HG03066 (cell line): ENCODE results near the gene CNTN5.

Experiments
- ATAC-seq: cut with Tn5 transposase; IDR thresholded peaks from one replicate; pipeline ENCODE4 v1.9.1; 2021; ENCODE audit warnings: low read depth; ENCODE audit not compliant: unreplicated experiment

Gene CNTN5

DNA sequence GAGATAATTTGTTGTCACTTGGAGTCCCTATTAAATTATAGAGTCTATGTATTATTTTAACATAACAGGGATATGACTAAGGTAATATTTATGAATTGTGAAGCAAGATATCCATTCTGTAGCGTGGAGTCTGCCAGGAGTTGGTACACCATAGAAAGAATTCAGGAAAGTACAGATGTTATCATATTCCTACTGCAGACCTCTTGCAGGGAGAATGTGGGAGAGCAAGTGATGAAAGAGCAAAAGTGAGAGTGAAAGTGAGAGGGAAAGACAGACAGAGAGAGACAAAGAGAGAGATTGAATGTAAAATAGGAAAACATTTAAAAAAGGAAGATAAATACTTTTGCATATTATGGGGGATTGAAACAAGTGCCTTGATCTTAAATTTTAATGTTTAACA is 468.8 kb downstream of the CNTN5 start:
- no peak for ATAC-seq

DNA sequence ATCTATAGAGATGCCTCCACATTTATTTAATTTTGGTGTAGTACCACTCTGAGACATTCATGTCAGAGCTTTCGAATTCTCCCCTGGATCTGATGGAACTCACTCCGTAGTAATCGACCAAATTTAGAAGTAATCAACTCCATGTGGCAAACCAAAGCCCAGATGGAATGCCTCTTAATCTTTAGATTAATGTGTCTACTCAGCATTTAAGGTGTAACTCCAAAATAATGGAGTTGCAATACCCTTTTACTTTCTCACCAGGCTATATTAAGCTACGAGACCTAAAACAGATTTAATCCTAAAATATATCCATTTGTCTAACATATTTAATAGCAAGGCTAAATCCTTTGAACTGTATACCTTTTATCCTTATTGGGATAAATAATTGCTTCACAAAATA is 473.3 kb downstream of the CNTN5 start:
- no peak for ATAC-seq

- no peak for ATAC-seq
These were observed 480.9 kb downstream of the CNTN5 start for GRCh38 chr11:99501655-99502054.

DNA sequence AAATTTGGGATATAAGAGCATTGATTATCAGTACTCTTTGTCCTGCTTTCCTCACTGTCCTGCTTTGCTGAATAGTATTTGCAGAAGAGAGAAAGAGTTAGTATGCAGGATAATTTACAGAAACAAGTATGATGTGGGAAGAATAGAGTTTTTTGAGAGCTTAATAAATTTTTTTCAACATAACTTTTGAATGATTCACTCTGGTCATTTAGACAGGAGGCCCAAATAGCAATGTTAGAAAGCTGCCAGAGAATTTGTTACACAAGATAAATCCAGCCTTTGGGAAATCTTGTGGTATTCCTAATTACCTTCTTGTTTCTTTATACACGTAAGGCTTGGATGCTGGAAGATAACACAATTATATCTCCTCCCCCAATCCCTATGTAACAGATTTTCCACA is 484.6 kb downstream of the CNTN5 start:
- no peak for ATAC-seq

- no peak for ATAC-seq
These were observed 485.1 kb downstream of the CNTN5 start for GRCh38 chr11:99505831-99506230.

GRCh38 chr11:99509863-99510262 is 489.1 kb downstream of the CNTN5 start:
- ATAC-seq: no peak

GRCh38 chr11:99513368-99513767 is 492.6 kb downstream of the CNTN5 start:
- no peak for ATAC-seq

DNA sequence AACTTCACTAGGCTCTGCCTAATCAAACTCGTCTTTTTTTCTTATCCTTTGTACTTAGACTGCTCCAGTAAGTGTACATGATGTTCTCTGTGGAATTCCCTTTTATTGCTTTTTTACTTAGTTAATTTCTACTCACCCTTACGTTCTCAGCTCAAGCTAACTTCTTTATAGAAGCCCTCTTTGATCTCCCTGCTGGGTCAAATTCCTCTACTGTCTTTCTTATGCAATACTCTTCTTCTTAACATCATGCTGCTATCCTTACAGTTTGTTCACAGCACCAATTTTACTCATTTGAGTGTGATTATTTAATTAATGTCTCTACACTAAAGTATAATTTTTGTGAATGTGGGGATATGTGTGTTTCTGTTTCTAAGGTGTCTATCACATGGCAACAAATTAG is 498.3 kb downstream of the CNTN5 start:
- ATAC-seq: no peak

DNA sequence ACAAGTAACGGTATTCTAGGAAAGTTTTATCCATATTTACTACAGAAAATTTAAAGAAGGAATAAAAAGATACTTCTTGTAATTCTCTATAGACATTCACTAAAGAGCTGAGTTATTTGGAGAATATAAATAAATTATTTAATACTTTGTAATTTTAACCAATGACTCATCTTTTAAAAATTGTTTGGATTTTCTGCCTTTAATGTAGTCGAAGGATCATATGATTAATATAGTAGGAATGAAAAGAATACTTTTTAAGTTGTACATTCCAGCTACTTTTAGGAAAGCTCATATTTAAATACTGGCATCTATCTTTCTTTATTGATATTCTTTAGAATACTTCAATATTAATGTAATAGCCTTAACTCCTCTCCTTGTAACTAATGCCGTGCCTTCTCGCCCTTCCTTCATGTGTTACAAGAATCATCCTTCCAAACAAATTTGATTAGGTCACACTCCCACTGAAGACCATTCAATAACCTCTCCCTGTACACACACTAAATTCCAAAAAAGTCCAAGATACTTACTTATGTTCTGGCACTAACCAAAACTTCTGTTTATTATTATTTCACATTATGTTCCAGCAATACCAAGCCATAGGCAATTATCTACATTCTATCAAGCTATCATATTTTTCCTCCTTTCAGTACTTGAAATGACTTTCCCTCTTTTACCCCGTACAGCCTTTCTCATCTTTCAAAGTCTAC is 501.9 kb downstream of the CNTN5 start:
- no peak for ATAC-seq

- ATAC-seq: no peak
These were observed 510.7 kb downstream of the CNTN5 start for GRCh38 chr11:99531468-99531867.

GRCh38 chr11:99534812-99535211 is 514.1 kb downstream of the CNTN5 start:
- peak; percentile 49 for ATAC-seq

- peak; percentile 56 for ATAC-seq
These were observed 514.7 kb downstream of the CNTN5 start for GRCh38 chr11:99535406-99535805.

DNA sequence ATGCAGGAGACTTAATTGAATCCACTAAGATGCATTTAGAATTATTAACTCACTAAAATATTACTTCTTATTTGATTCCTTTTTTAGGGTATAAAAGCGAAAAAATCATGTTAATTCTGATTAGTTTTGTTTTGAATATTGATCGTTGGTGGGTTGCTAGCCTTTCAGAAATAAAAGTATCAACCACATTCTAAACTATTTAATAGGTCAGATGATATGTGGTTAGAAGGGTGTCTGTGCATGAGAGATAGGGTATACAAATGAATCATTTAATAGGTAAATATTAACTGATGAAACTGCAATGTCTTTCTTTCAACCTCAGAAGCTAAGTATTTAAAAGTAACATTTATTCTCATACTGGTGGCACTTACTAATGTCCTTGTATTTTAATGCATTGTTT is 515.1 kb downstream of the CNTN5 start:
- peak; percentile 72 for ATAC-seq

- ATAC-seq: no peak
These were observed 516.9 kb downstream of the CNTN5 start for GRCh38 chr11:99537681-99538080.

- no peak for ATAC-seq
These were observed 524.9 kb downstream of the CNTN5 start for GRCh38 chr11:99545616-99546015.

GRCh38 chr11:99548264-99548663 is 527.5 kb downstream of the CNTN5 start:
- no peak for ATAC-seq

DNA sequence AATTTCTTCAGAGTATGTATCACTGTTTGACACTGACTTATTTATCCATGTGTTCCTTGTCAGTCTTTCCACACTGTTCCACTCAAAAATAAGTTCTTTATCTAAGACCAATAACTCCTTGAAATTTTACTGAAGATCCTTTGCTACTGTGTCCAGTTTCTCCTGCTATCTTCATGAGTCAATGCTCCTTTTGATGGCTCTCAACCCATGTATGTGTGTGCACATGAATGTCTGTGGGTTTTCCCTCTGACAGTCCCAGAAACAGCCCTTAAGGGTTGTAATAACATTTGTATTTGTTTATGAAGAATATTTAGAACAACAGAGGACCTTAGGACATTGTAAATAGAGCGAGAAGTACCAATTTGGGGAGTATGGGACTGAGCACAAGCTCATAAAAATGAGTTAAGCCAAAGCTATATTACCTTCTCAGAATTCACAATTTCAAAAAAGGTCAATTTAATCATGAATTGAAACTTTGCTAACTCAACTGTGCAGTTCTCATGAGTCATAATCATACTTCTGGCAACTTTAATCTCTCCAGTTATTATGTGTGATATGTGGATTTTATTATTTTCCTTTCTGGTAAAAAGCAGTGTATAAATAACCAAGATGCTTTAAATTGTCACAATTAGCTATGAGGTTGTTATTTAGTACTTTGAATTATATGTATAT is 533.6 kb downstream of the CNTN5 start:
- ATAC-seq: no peak

DNA sequence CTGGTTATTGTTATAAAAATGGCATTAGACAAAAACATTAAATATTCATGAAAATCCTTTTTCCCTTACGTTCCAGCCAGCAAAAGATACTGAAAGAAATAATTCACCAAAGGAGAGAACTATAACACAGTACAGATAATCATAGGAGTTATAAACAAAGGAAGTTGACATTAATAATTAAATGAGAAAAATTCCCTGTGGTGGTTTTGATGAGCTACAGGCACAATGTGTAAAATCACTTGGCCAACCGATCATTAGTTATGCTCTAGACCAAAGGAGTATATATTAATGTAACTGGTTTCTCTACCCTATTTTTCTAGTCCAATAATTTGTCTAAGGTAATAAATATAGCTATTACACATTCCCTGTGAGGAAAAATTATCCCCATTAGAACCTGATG is 534.7 kb downstream of the CNTN5 start:
- ATAC-seq: no peak

DNA sequence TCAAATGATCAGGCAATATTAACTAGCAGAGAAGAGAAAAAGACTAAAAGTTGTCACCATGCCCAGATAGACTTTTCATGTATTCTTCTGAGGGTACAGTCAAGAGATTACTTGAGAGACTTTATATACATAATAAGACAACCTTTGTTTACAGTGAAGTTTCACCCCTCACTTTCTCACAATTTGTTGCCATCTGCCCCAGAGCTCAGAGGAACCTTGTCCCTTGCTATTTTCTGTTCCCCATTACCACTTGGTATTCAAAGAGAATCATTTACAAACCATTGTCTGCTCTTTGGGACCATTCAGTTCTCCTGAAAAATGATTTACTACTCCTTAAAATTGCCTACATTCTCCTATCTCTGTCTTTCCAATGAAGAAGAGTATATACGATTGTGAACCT is 544.6 kb downstream of the CNTN5 start:
- peak; percentile 65 for ATAC-seq

GRCh38 chr11:99567334-99567956 is 546.7 kb downstream of the CNTN5 start:
- no peak for ATAC-seq

- ATAC-seq: no peak
These were observed 548.1 kb downstream of the CNTN5 start for GRCh38 chr11:99568808-99569207.

- no peak for ATAC-seq
These were observed 550.3 kb downstream of the CNTN5 start for GRCh38 chr11:99571094-99571493.
